ENCODE data around the gene APOA1.
"Not testable (repeated sequence)": the region's sequence is repeated elsewhere in the genome, so short reads cannot be mapped to it uniquely, and the experiment has no call there.

The APOA1 gene

GRCh38 chr11:116811194-116811593 lies 26.2 kb downstream of the APOA1 start:
- no peak for DNase-seq

- no peak for DNase-seq
These were observed 28.9 kb downstream of the APOA1 start for GRCh38 chr11:116808262-116809175.

GRCh38 chr11:116807601-116808261 lies 29.7 kb downstream of the APOA1 start:
- DNase-seq: no peak

GRCh38 chr11:116804001-116804400 lies 33.4 kb downstream of the APOA1 start:
- no peak for DNase-seq

GRCh38 chr11:116801662-116802061 lies 35.8 kb downstream of the APOA1 start:
- not testable (repeated sequence) for DNase-seq

- no peak for DNase-seq
These were observed 36.8 kb downstream of the APOA1 start for GRCh38 chr11:116800610-116801009.

GRCh38 chr11:116798368-116798767 lies 39.1 kb downstream of the APOA1 start:
- no peak for DNase-seq

- DNase-seq: no peak
These were observed 39.6 kb downstream of the APOA1 start for GRCh38 chr11:116797816-116798215.

- DNase-seq: no peak
These were observed 40.9 kb downstream of the APOA1 start for GRCh38 chr11:116796548-116796947.

GRCh38 chr11:116794851-116795250 lies 42.6 kb downstream of the APOA1 start:
- no peak for DNase-seq

GRCh38 chr11:116793772-116794097 lies 43.7 kb downstream of the APOA1 start:
- DNase-seq: no peak

GRCh38 chr11:116792869-116793771 lies 44.3 kb downstream of the APOA1 start:
- DNase-seq: no peak

GRCh38 chr11:116792144-116792868 lies 45.1 kb downstream of the APOA1 start:
- DNase-seq: no peak

GRCh38 chr11:116791813-116792143 lies 45.6 kb downstream of the APOA1 start, which contains the start of gene APOA5:
TSS of gene APOA5 (minus strand) at chr11:116791879. CDS start at chr11:116791860, 19 bp downstream.
- DNase-seq: no peak

- peak; percentile 71 to 74 for DNase-seq
These were observed 46.2 kb downstream of the APOA1 start for GRCh38 chr11:116791002-116791812.

GRCh38 chr11:116790167-116791001 lies 47.0 kb downstream of the APOA1 start:
- DNase-seq: no peak

GRCh38 chr11:116788975-116789374 lies 48.4 kb downstream of the APOA1 start:
- DNase-seq: no peak

GRCh38 chr11:116788534-116788933 lies 48.9 kb downstream of the APOA1 start:
- DNase-seq: no peak

GRCh38 chr11:116787786-116788486 lies 49.5 kb downstream of the APOA1 start, which contains the start of gene ZPR1:
TSS of gene ZPR1 (minus strand) at chr11:116788023. CDS start at chr11:116787990, 33 bp downstream.
- DNase-seq: peak; percentile 79 to 81

GRCh38 chr11:116787436-116787785 lies 50.0 kb downstream of the APOA1 start:
- DNase-seq: no peak
